HepG2 (cell line): ENCODE measurements around the gene SEC11A. TPM values are rescaled to one million over a fixed set of nuclear protein-coding genes. Genes with fewer than 3 reads are reported as not detected.
A peak's percentile ranks its signal among the peaks of the same experiment; 100 is the strongest.

ENCODE experiments used
- ATF7-NPFF ChIP-seq: sonication (generic); formaldehyde crosslinking; IDR thresholded peaks from 2 replicates; pipeline ENCODE4 v1.8.1; 2023; ENCODE audit warnings: mild to moderate bottlenecking, low read depth, missing genetic modification reagents, moderate library complexity
- ELF1 ChIP-seq: sonication (generic); formaldehyde crosslinking; IDR thresholded peaks from 2 replicates; pipeline ENCODE4 v1.4.0; 2020; ENCODE audit warnings: missing genetic modification reagents
- FOXA3 ChIP-seq: IDR thresholded peaks from 2 replicates; pipeline ENCODE4 v1.6.1; 2016; ENCODE audit warnings: missing genetic modification reagents, missing compliant biosample characterization
- HIVEP1 ChIP-seq: sonication (generic); formaldehyde crosslinking; IDR thresholded peaks from 2 replicates; pipeline ENCODE4 v1.4.0; 2020; ENCODE audit warnings: mild to moderate bottlenecking, missing genetic modification reagents
- ISX ChIP-seq: sonication (generic); formaldehyde crosslinking; conservative IDR thresholded peaks from 2 replicates; pipeline ENCODE4 v1.5.0; 2020; ENCODE audit warnings: missing genetic modification reagents
- NR1H2 ChIP-seq: sonication (generic); formaldehyde crosslinking; IDR thresholded peaks from 2 replicates; pipeline ENCODE4 v1.8.1; 2022; ENCODE audit warnings: low read depth, missing genetic modification reagents, borderline replicate concordance
- PHF8 ChIP-seq: sonication (generic); formaldehyde crosslinking; IDR thresholded peaks from 2 replicates; pipeline ENCODE4 v1.5.0; 2020; ENCODE audit warnings: missing genetic modification reagents
- TARDBP ChIP-seq: sonication (generic); formaldehyde crosslinking; IDR thresholded peaks from 2 replicates; pipeline ENCODE4 v1.8.0; 2022; ENCODE audit warnings: mild to moderate bottlenecking, missing genetic modification reagents
- ZBTB21 ChIP-seq: sonication (generic); formaldehyde crosslinking; IDR thresholded peaks from 2 replicates; pipeline ENCODE4 v1.4.0; 2020; ENCODE audit warnings: missing genetic modification reagents
- ZNF205 ChIP-seq: IDR thresholded peaks from 2 replicates; pipeline ENCODE4 v1.6.1; 2018; ENCODE audit warnings: missing biosample characterization, missing genetic modification reagents
- ZNF510 ChIP-seq: sonication (generic); formaldehyde crosslinking; IDR thresholded peaks from 2 replicates; pipeline ENCODE4 v1.4.0; 2020; ENCODE audit warnings: low read depth, mild to moderate bottlenecking, missing genetic modification reagents
- ZNF670 ChIP-seq: sonication (generic); formaldehyde crosslinking; IDR thresholded peaks from 2 replicates; pipeline ENCODE4 v1.8.0; 2022; ENCODE audit warnings: mild to moderate bottlenecking, missing genetic modification reagents, borderline replicate concordance
- ZNF674 ChIP-seq: sonication (generic); formaldehyde crosslinking; IDR thresholded peaks from 2 replicates; pipeline ENCODE4 v1.5.0; 2020; ENCODE audit warnings: low read depth, mild to moderate bottlenecking, missing genetic modification reagents
- polyA plus RNA-seq, 8 experiments: library from polyadenylated mRNA; depleted of rRNA in 3 of 8; stranded (reverse) in 7 of 8; unstranded in 1 of 8; fragments of >200 nt; fragmentation: Illumina TruSeq in 4 of 8; extraction: Trizol in 4 of 8; gene quantifications; 2 replicates each; pipeline versions ENCODE4 v1.2.1 to v1.2.3, GENCODE V29; 2011 to 2016; ENCODE audit warnings: low read depth in 4 of 8, missing spikeins in 1 of 8, mixed read lengths in 1 of 8; ENCODE audit not compliant: insufficient read depth in 1 of 8
- total RNA-seq, 5 experiments: library from RNA; depleted of rRNA; stranded (reverse); fragments of >200 nt; fragmentation: Illumina TruSeq; extraction: Trizol; gene quantifications; 2 replicates each; pipeline ENCODE4 v1.2.3, GENCODE V29; 2016; ENCODE audit warnings: low read depth in 1 of 5
- TF ChIP-seq, protein P1 (sequence below): sonication (generic); formaldehyde crosslinking; IDR thresholded peaks from 2 replicates; pipeline ENCODE4 v1.9.0; 2021; ENCODE audit warnings: missing genetic modification reagents, borderline replicate concordance
- TF ChIP-seq, protein P2 (sequence below): sonication (generic); formaldehyde crosslinking; IDR thresholded peaks from 2 replicates; pipeline ENCODE4 v1.4.0; 2020; ENCODE audit warnings: missing genetic modification reagents
- TF ChIP-seq, protein P3 (sequence below): sonication (generic); formaldehyde crosslinking; IDR thresholded peaks from 2 replicates; pipeline ENCODE4 v1.8.0; 2022; ENCODE audit warnings: mild to moderate bottlenecking, missing genetic modification reagents
- TF ChIP-seq, protein P4 (sequence below): IDR thresholded peaks from 2 replicates; pipeline ENCODE4 v1.6.1; 2018; ENCODE audit warnings: missing genetic modification reagents, mild to moderate bottlenecking, missing compliant biosample characterization
- TF ChIP-seq, protein P5 (sequence below): sonication (generic); formaldehyde crosslinking; IDR thresholded peaks from 2 replicates; pipeline ENCODE4 v1.8.0; 2022; ENCODE audit warnings: mild to moderate bottlenecking, missing genetic modification reagents, borderline replicate concordance
- TF ChIP-seq, protein P6 (sequence below): IDR thresholded peaks from 2 replicates; pipeline ENCODE4 v1.6.1; 2016; ENCODE audit warnings: missing genetic modification reagents, missing compliant biosample characterization
- TF ChIP-seq, protein P7 (sequence below): sonication (generic); formaldehyde crosslinking; IDR thresholded peaks from 2 replicates; pipeline ENCODE4 v1.9.0; 2021; ENCODE audit warnings: missing genetic modification reagents, mild to moderate bottlenecking, borderline replicate concordance

Gene SEC11A
- total and polyA plus RNA-seq, 2 of the 13 experiments (the other 11 are each of a cell fraction or from before 2014, with no cell fraction given): 141 to 230 TPM

DNA sequence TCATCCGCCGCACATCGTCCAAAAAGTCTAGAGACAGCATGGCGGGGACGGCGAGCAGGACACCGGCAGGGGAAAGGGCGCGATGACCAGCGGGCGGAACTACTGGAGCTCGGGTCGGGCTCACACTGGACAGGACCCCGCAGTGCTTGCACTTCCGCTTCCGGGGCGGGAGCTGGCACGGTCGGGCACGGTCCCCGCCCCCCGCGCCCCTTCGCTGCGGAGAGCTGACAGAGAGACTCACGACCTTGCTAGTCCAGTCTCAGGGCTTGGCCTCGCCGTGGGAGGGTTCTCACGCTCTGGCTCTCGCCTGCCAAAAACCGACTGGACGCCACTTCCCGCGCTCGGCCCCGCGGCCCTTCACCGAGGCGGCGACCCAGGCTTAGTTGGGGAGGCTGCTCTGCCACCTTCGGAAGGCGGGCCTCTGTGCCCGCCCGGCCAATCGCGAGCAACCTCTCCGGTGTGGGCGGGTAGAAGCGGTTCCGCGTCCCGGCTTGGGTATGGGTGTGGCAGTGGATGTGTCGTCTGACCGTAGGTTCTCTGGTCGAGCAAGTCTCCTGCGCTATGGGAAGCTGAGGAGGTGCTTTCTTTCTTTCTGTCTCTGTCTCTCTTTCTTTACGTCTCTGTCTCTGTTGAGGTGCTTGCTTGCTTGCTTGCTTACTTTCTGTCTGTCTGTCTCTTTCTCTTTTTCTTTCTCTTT, at the start of gene SEC11A (continued):
- TF ChIP-seq, protein P1, sequence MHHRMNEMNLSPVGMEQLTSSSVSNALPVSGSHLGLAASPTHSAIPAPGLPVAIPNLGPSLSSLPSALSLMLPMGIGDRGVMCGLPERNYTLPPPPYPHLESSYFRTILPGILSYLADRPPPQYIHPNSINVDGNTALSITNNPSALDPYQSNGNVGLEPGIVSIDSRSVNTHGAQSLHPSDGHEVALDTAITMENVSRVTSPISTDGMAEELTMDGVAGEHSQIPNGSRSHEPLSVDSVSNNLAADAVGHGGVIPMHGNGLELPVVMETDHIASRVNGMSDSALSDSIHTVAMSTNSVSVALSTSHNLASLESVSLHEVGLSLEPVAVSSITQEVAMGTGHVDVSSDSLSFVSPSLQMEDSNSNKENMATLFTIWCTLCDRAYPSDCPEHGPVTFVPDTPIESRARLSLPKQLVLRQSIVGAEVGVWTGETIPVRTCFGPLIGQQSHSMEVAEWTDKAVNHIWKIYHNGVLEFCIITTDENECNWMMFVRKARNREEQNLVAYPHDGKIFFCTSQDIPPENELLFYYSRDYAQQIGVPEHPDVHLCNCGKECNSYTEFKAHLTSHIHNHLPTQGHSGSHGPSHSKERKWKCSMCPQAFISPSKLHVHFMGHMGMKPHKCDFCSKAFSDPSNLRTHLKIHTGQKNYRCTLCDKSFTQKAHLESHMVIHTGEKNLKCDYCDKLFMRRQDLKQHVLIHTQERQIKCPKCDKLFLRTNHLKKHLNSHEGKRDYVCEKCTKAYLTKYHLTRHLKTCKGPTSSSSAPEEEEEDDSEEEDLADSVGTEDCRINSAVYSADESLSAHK: 0 out of 2 replicates have a peak, but pooled peaks have one; percentile 70
- TF ChIP-seq FOXA3 (peak; percentile 47), HIVEP1 (0 out of 2 replicates have a peak, but pooled peaks have one; percentile 52), TARDBP (peak; percentile 36; the same call in 1 of the 2 replicates), ATF7-NPFF (CRISPR knock-in tag) (peak; percentile 86; the same call in 1 of the 2 replicates), NR1H2 (CRISPR knock-in tag) (no peak), ZNF674 (0 out of 2 replicates have a peak, but pooled peaks have one; percentile 73), ZNF510 (CRISPR knock-in tag) (no peak), ELF1 (CRISPR knock-in tag) (peak; percentile 91), ZNF670 (peak; percentile 46; the same call in 1 of the 2 replicates), PHF8 (CRISPR knock-in tag) (peak; percentile 92), ZBTB21 (CRISPR knock-in tag) (no peak), ISX (CRISPR knock-in tag) (no peak; the same call in 1 of the 2 replicates), ZNF205 (CRISPR knock-in tag) (peak; percentile 46; the same call in 1 of the 2 replicates)
- TF ChIP-seq, protein P2, sequence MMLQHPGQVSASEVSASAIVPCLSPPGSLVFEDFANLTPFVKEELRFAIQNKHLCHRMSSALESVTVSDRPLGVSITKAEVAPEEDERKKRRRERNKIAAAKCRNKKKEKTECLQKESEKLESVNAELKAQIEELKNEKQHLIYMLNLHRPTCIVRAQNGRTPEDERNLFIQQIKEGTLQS (CRISPR knock-in tag): no peak
- TF ChIP-seq, protein P3, sequence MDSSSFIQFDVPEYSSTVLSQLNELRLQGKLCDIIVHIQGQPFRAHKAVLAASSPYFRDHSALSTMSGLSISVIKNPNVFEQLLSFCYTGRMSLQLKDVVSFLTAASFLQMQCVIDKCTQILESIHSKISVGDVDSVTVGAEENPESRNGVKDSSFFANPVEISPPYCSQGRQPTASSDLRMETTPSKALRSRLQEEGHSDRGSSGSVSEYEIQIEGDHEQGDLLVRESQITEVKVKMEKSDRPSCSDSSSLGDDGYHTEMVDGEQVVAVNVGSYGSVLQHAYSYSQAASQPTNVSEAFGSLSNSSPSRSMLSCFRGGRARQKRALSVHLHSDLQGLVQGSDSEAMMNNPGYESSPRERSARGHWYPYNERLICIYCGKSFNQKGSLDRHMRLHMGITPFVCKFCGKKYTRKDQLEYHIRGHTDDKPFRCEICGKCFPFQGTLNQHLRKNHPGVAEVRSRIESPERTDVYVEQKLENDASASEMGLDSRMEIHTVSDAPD (CRISPR knock-in tag): 0 out of 2 replicates have a peak, but pooled peaks have one; percentile 35
- TF ChIP-seq, protein P4, sequence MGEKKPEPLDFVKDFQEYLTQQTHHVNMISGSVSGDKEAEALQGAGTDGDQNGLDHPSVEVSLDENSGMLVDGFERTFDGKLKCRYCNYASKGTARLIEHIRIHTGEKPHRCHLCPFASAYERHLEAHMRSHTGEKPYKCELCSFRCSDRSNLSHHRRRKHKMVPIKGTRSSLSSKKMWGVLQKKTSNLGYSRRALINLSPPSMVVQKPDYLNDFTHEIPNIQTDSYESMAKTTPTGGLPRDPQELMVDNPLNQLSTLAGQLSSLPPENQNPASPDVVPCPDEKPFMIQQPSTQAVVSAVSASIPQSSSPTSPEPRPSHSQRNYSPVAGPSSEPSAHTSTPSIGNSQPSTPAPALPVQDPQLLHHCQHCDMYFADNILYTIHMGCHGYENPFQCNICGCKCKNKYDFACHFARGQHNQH (CRISPR knock-in tag): peak; percentile 64
- TF ChIP-seq, protein P5, sequence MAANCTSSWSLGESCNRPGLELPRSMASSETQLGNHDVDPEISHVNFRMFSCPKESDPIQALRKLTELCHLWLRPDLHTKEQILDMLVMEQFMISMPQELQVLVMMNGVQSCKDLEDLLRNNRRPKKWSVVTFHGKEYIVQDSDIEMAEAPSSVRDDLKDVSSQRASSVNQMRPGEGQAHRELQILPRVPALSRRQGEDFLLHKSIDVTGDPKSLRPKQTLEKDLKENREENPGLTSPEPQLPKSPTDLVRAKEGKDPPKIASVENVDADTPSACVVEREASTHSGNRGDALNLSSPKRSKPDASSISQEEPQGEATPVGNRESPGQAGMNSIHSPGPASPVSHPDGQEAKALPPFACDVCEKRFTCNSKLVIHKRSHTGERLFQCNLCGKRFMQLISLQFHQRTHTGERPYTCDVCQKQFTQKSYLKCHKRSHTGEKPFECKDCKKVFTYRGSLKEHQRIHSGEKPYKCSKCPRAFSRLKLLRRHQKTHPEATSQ (CRISPR knock-in tag): peak; percentile 35; the same call in 1 of the 2 replicates
- TF ChIP-seq, protein P6, sequence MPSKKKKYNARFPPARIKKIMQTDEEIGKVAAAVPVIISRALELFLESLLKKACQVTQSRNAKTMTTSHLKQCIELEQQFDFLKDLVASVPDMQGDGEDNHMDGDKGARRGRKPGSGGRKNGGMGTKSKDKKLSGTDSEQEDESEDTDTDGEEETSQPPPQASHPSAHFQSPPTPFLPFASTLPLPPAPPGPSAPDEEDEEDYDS: peak; percentile 47; the same call in 1 of the 2 replicates
- TF ChIP-seq, protein P7, sequence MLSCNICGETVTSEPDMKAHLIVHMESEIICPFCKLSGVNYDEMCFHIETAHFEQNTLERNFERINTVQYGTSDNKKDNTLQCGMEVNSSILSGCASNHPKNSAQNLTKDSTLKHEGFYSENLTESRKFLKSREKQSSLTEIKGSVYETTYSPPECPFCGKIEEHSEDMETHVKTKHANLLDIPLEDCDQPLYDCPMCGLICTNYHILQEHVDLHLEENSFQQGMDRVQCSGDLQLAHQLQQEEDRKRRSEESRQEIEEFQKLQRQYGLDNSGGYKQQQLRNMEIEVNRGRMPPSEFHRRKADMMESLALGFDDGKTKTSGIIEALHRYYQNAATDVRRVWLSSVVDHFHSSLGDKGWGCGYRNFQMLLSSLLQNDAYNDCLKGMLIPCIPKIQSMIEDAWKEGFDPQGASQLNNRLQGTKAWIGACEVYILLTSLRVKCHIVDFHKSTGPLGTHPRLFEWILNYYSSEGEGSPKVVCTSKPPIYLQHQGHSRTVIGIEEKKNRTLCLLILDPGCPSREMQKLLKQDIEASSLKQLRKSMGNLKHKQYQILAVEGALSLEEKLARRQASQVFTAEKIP (CRISPR knock-in tag): no peak
